CD14-positive monocyte (primary cell): ENCODE measurements around the gene TMED8. TPM values are rescaled to one million over a fixed set of nuclear protein-coding genes. Genes with fewer than 3 reads are reported as not detected.

ENCODE experiments used
- DNase-seq, 3 donors: peaks; one replicate each; pipeline ENCODE4 v3.0.0-alpha.2; 2011 to 2022
- H2AFZ ChIP-seq: 2 replicates; pipeline ENCODE4 v1.6.0; 2012; ENCODE audit warnings: mild to moderate bottlenecking, low read depth, low read length, inconsistent platforms; ENCODE audit not compliant: insufficient read depth, poor library complexity, severe bottlenecking
- H3K27ac ChIP-seq, 2 donors: 1 replicate in 1 of 2; 2 replicates in 1 of 2; pipeline ENCODE4 v1.5.1; 2012 to 2013; ENCODE audit warnings: low read length in 2 of 2, control low read depth in 1 of 2, inconsistent platforms in 1 of 2, low read depth in 1 of 2, mild to moderate bottlenecking in 1 of 2
- H3K27me3 ChIP-seq, 2 donors: one replicate each; pipeline versions ENCODE4 v1.6.0 to v1.6.1; 2011 to 2013; ENCODE audit warnings: low read length in 2 of 2; ENCODE audit not compliant: control insufficient read depth in 2 of 2, insufficient read depth in 2 of 2
- H3K36me3 ChIP-seq, 2 donors: replicated peaks in 1 of 2; 1 replicate in 1 of 2; 2 replicates in 1 of 2; pipeline versions ENCODE4 v1.5.1 to v1.6.1; 2012 to 2013; ENCODE audit warnings: low read length in 2 of 2, control low read depth in 1 of 2, inconsistent platforms in 1 of 2, mild to moderate bottlenecking in 1 of 2; ENCODE audit not compliant: insufficient read depth in 2 of 2, control insufficient read depth in 1 of 2
- H3K4me1 ChIP-seq, 2 donors: 1 replicate in 1 of 2; 2 replicates in 1 of 2; pipeline versions ENCODE4 v1.5.1 to v1.6.1; 2012 to 2013; ENCODE audit warnings: low read length in 2 of 2, control low read depth in 1 of 2, inconsistent platforms in 1 of 2, mild to moderate bottlenecking in 1 of 2, moderate library complexity in 1 of 2; ENCODE audit not compliant: insufficient read depth in 2 of 2, control insufficient read depth in 1 of 2
- H3K4me2 ChIP-seq: replicated peaks from 2 replicates; pipeline ENCODE3; 2012; ENCODE audit warnings: low read length, moderate library complexity, mild to moderate bottlenecking; ENCODE audit not compliant: poor library complexity, severe bottlenecking; ENCODE audit errors: extremely low read depth
- H3K4me3 ChIP-seq, 3 experiments: fragments of 200-600 bp in 1 of 3; sonication (generic) in 1 of 3; replicated peaks in 1 of 3; 1 replicate in 2 of 3; 2 replicates in 1 of 3; pipeline ENCODE4 v1.5.1; 2011 to 2013; ENCODE audit warnings: low read length in 3 of 3, mild to moderate bottlenecking in 3 of 3, control low read depth in 2 of 3, low read depth in 2 of 3, inconsistent platforms in 1 of 3, moderate library complexity in 1 of 3
- H3K79me2 ChIP-seq: 2 replicates; pipeline ENCODE4 v1.6.0; 2012; ENCODE audit warnings: mild to moderate bottlenecking, control low read depth, inconsistent platforms, low read length, moderate library complexity; ENCODE audit not compliant: insufficient read depth
- H3K9ac ChIP-seq: 2 replicates; pipeline ENCODE4 v1.6.0; 2017; ENCODE audit warnings: low read length, mild to moderate bottlenecking; ENCODE audit not compliant: insufficient read depth, poor library complexity, severe bottlenecking
- H3K9me3 ChIP-seq, 2 donors: replicated peaks in 1 of 2; 1 replicate in 1 of 2; 2 replicates in 1 of 2; pipeline versions ENCODE4 v1.5.1 to v1.6.1; 2012 to 2013; ENCODE audit warnings: low read length in 2 of 2, control low read depth in 1 of 2; ENCODE audit not compliant: control insufficient read depth in 1 of 2, insufficient read depth in 1 of 2
- H4K20me1 ChIP-seq: 2 replicates; pipeline ENCODE4 v1.6.0; 2012; ENCODE audit warnings: mild to moderate bottlenecking, low read length, control low read depth, moderate library complexity; ENCODE audit not compliant: insufficient read depth
- H3K27ac Mint-ChIP-seq, 7 donors: one replicate each; pipeline ENCODE4 v1.8.0; 2020; ENCODE audit warnings: mild to moderate bottlenecking in 7 of 7, mixed read lengths in 7 of 7, moderate library complexity in 6 of 7, inconsistent platforms in 2 of 7
- H3K27me3 Mint-ChIP-seq, 3 donors: one replicate each; pipeline ENCODE4 v1.8.0; 2021 to 2022; ENCODE audit warnings: low read depth in 3 of 3, mild to moderate bottlenecking in 3 of 3, mixed read lengths in 3 of 3, moderate library complexity in 3 of 3, inconsistent platforms in 1 of 3
- H3K36me3 Mint-ChIP-seq, 2 donors: one replicate each; pipeline ENCODE4 v1.8.0; 2020; ENCODE audit warnings: mixed read lengths in 2 of 2, inconsistent platforms in 1 of 2, mild to moderate bottlenecking in 1 of 2
- H3K4me1 Mint-ChIP-seq: one replicate; pipeline ENCODE4 v1.8.0; 2020; ENCODE audit warnings: mild to moderate bottlenecking, mixed read lengths
- H3K4me3 Mint-ChIP-seq, 2 donors: one replicate each; pipeline ENCODE4 v1.8.0; 2020; ENCODE audit warnings: mild to moderate bottlenecking in 2 of 2, mixed read lengths in 2 of 2, moderate library complexity in 1 of 2
- H3K9me3 Mint-ChIP-seq, 7 donors: one replicate each; pipeline ENCODE4 v1.8.0; 2020 to 2022; ENCODE audit warnings: mixed read lengths in 7 of 7, mild to moderate bottlenecking in 6 of 7, moderate library complexity in 6 of 7, inconsistent platforms in 2 of 7
- WGBS: methylation state at CpG from one replicate; pipeline ENCODE4 v1.1.5; 2013; ENCODE audit warnings: missing lambda C conversion rate; ENCODE audit not compliant: insufficient coverage; 5-methylcytosine and 5-hydroxymethylcytosine counted together
- intact Hi-C, 2 donors: fragments of 100-400 bp; cut with micrococcal nuclease; formaldehyde crosslinking; loops; one replicate each; pipeline versions ENCODE4 v1.15.0 to v1.15.1; 2023
- polyA plus RNA-seq, 3 donors: library from polyadenylated mRNA; depleted of rRNA in 1 of 3; unstranded in 2 of 3; stranded (reverse) in 1 of 3; fragments of 300-500 nt in 2 of 3; fragments of >200 nt in 1 of 3; fragmentation: Illumina TruSeq in 2 of 3; gene quantifications; 1 replicate in 2 of 3; 2 replicates in 1 of 3; pipeline ENCODE4 v1.2.3, GENCODE V29; 2012 to 2021
- TF ChIP-seq, protein P1 (sequence below): fragments of 200-600 bp; IDR thresholded peaks from one replicate; pipeline ENCODE4 v1.8.0; 2022; ENCODE audit warnings: antibody characterized with exemption, mild to moderate bottlenecking

Gene TMED8
- polyA plus RNA-seq, 3 donors, result 5.4 to 6.2 (median 6.1) TPM

- H3K36me3 Mint-ChIP-seq, result peaks cover 19 to 30% of the 10 kb centered on the region in 2 donors
- WGBS, result 100% methylated on average over 2 of the region's 5 CpGs
- no peak overlapping the region for H3K27ac ChIP-seq
- no peak overlapping the region for H3K4me3 ChIP-seq
- intact Hi-C loops, result no loop called here
- no peaks in the 10 kb centered on the region for H4K20me1 ChIP-seq
- H3K9me3 Mint-ChIP-seq, result peaks cover 0 to 2% (median 0%) of the 10 kb centered on the region in 7 donors
- H3K9me3 ChIP-seq, result no peaks in the 10 kb centered on the region
- peaks cover 9 to 19% of the 10 kb centered on the region in 2 donors for H3K36me3 ChIP-seq
- no peaks in the 10 kb centered on the region for H3K27me3 Mint-ChIP-seq
- peak overlapping the region in 3 of 7 donors; percentile 1 to 47 (median 42) for H3K27ac Mint-ChIP-seq
- H3K4me3 Mint-ChIP-seq, result no peak overlapping the region
- H3K79me2 ChIP-seq, result peaks cover 34% of the 10 kb centered on the region
- TF ChIP-seq, protein P1, sequence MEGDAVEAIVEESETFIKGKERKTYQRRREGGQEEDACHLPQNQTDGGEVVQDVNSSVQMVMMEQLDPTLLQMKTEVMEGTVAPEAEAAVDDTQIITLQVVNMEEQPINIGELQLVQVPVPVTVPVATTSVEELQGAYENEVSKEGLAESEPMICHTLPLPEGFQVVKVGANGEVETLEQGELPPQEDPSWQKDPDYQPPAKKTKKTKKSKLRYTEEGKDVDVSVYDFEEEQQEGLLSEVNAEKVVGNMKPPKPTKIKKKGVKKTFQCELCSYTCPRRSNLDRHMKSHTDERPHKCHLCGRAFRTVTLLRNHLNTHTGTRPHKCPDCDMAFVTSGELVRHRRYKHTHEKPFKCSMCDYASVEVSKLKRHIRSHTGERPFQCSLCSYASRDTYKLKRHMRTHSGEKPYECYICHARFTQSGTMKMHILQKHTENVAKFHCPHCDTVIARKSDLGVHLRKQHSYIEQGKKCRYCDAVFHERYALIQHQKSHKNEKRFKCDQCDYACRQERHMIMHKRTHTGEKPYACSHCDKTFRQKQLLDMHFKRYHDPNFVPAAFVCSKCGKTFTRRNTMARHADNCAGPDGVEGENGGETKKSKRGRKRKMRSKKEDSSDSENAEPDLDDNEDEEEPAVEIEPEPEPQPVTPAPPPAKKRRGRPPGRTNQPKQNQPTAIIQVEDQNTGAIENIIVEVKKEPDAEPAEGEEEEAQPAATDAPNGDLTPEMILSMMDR, result no peak
- DNase-seq, result no peak
- no peak overlapping the region for H2AFZ ChIP-seq
- H3K4me1 Mint-ChIP-seq, result peaks cover 12% of the 10 kb centered on the region
- peaks cover 4% of the 10 kb centered on the region in 2 donors for H3K4me1 ChIP-seq
- no peaks in the 10 kb centered on the region for H3K27me3 ChIP-seq
- no peak overlapping the region for H3K4me2 ChIP-seq
- H3K9ac ChIP-seq, result no peak overlapping the region
Measured at GRCh38 chr14:77353469-77354141, 23.3 kb downstream of the TMED8 start.

GRCh38 chr14:77347751-77348150, 29.1 kb downstream of the TMED8 start:
- Histone ChIP-seq H3K4me3 (peak overlapping the region in 1 of 3 experiments; percentile 26), H3K9me3 (no peaks in the 10 kb centered on the region), H3K4me2 (peak overlapping the region; percentile 37), H3K79me2 (peaks cover 6% of the 10 kb centered on the region), H3K27ac (peak overlapping the region; percentile 62 to 77), H3K27me3 (no peaks in the 10 kb centered on the region), H3K4me1 (peaks cover 32 to 35% of the 10 kb centered on the region in 2 donors), H4K20me1 (no peaks in the 10 kb centered on the region), H3K9ac (peak overlapping the region; percentile 1), H3K36me3 (peaks cover 18 to 34% of the 10 kb centered on the region in 2 donors), H2AFZ (peak overlapping the region; percentile 29)
- Mint-ChIP-seq H3K4me3 (peak overlapping the region in 1 of 2 donors; percentile 1), H3K36me3 (peaks cover 35 to 42% of the 10 kb centered on the region in 2 donors), H3K4me1 (peaks cover 39% of the 10 kb centered on the region), H3K27me3 (no peaks in the 10 kb centered on the region), H3K9me3 (peaks cover 0 to 2% (median 0%) of the 10 kb centered on the region in 7 donors), H3K27ac (peak overlapping the region; percentile 80 to 95 (median 90))
- TF ChIP-seq, protein P1, result no peak
- no CpG with 5 or more reads among the region's 3 CpGs for WGBS
- peak; percentile 36 to 80 (median 73) for DNase-seq
- intact Hi-C loops, result no loop called here
